GM12878 (cell line): ENCODE measurements around the gene TRIM73. TPM values are rescaled to one million over a fixed set of nuclear protein-coding genes. Genes with fewer than 3 reads are reported as not detected.
"Not testable (repeated sequence)": the region's sequence is repeated elsewhere in the genome, so short reads cannot be mapped to it uniquely, and the experiment has no call there.

ENCODE experiments used
- ATAC-seq: fragments of 200-7000 bp; cut with Tn5 transposase; 3 replicates; pipeline ENCODE4 v1.9.1; 2020; ENCODE audit warnings: mild to moderate bottlenecking, moderate library complexity
- BruUV-seq: library from RNA; stranded (reverse); fragments of 400-500 nt; replicated peaks from 2 replicates; lab custom pipeline; 2021; lab: Mats Ljungman, UMichigan
- CTCF ChIA-PET: fragments of 300-600 bp; sonication (Branson Sonifier 250); formaldehyde crosslinking; extraction: SDS; loops from one replicate; lab custom pipeline; 2021; ENCODE audit warnings: inconsistent platforms; lab: Yijun Ruan, JAX
- POLR2A ChIA-PET: fragments of 350-600 bp; formaldehyde crosslinking; extraction: SDS; loops from one replicate; lab custom pipeline; 2021; ENCODE audit warnings: inconsistent platforms; lab: Charles Lee
- RAD21 ChIA-PET: fragments of 300-600 bp; sonication (Branson Sonifier 250); formaldehyde crosslinking; loops from one replicate; lab custom pipeline; 2023; ENCODE audit warnings: antibody characterized with exemption; ENCODE audit not compliant: unreplicated experiment; lab: Charles Lee
- SMC1A ChIA-PET: fragments of 300-600 bp; sonication (Branson Sonifier 250); formaldehyde crosslinking; loops from one replicate; lab custom pipeline; 2023; ENCODE audit not compliant: unreplicated experiment, uncharacterized antibody; lab: Charles Lee
- DNase-seq: peaks from one replicate; pipeline ENCODE4 v3.0.0-alpha.2; 2011; ENCODE audit warnings: low read depth, low spot score
- FAIRE-seq: peaks from 3 replicates; lab custom pipeline; 2011; peaks lifted over from hg19 to GRCh38; lab: Jason Lieb, UNC
- H2AFZ ChIP-seq: 2 replicates; pipeline ENCODE4 v1.6.0; 2011; ENCODE audit warnings: low read depth, low read length, control low read depth; ENCODE audit not compliant: control insufficient read depth
- H3K27ac ChIP-seq: 2 replicates; pipeline ENCODE4 v1.5.1; 2011; ENCODE audit warnings: control low read depth; ENCODE audit not compliant: control insufficient read depth, insufficient read depth
- H3K27me3 ChIP-seq, 2 experiments: replicated peaks in 1 of 2; 2 replicates each; pipeline versions ENCODE4 v1.6.0 to v1.6.1; 2011; ENCODE audit warnings: low read length in 1 of 2; ENCODE audit not compliant: control insufficient read depth in 2 of 2, insufficient read depth in 2 of 2
- H3K36me3 ChIP-seq, 2 experiments: 2 replicates each; pipeline ENCODE4 v1.5.1; 2011; ENCODE audit warnings: low read length in 1 of 2; ENCODE audit not compliant: control insufficient read depth in 2 of 2, insufficient read depth in 2 of 2
- H3K4me1 ChIP-seq: 2 replicates; pipeline ENCODE4 v1.6.1; 2011; ENCODE audit warnings: mild to moderate bottlenecking, low read length, moderate library complexity, mixed read lengths; ENCODE audit not compliant: control insufficient read depth, insufficient read depth
- H3K4me2 ChIP-seq: 2 replicates; pipeline ENCODE4 v1.6.0; 2011; ENCODE audit warnings: control low read depth; ENCODE audit not compliant: control insufficient read depth, insufficient read depth
- H3K4me3 ChIP-seq: fragments of 200-600 bp; sonication (generic); 2 replicates; pipeline ENCODE4 v1.5.1; 2016
- H3K79me2 ChIP-seq: 2 replicates; pipeline ENCODE4 v1.6.0; 2011; ENCODE audit warnings: low read length; ENCODE audit not compliant: control insufficient read depth, insufficient read depth
- H3K9ac ChIP-seq: 2 replicates; pipeline ENCODE4 v1.8.0; 2011; ENCODE audit warnings: low read length, control low read depth, mixed read lengths; ENCODE audit not compliant: control insufficient read depth, insufficient read depth
- H3K9me3 ChIP-seq: replicated peaks from 3 replicates; pipeline ENCODE4 v1.5.1; 2011; ENCODE audit warnings: mild to moderate bottlenecking, low read length; ENCODE audit not compliant: control insufficient read depth, insufficient read depth
- H4K20me1 ChIP-seq: 2 replicates; pipeline ENCODE4 v1.6.0; 2011; ENCODE audit not compliant: control insufficient read depth, insufficient read depth
- POLR2A ChIP-seq: IDR thresholded peaks from 2 replicates; pipeline ENCODE4 v1.6.1; 2011; ENCODE audit warnings: low read depth, mild to moderate bottlenecking, low read length
- WGBS: methylation state at CpG from one replicate; pipeline ENCODE4 v1.1.6; 2016; ENCODE audit warnings: low lambda C conversion rate; ENCODE audit not compliant: insufficient replicate concordance, insufficient coverage; ENCODE audit errors: missing lambda C conversion rate; 5-methylcytosine and 5-hydroxymethylcytosine counted together
- in situ Hi-C: fragments of 300-500 bp; cut with MboI; formaldehyde crosslinking; loops from 9 replicates; pipeline ENCODE4 v1.14.3; 2018; ENCODE audit warnings: mixed read lengths
- intact Hi-C: fragments of 100-400 bp; cut with micrococcal nuclease; formaldehyde crosslinking; loops from one replicate; pipeline ENCODE4 v1.14.2; 2022; ENCODE audit not compliant: unreplicated experiment
- polyA plus RNA-seq, 11 experiments: library from polyadenylated mRNA; depleted of rRNA in 4 of 11; unstranded in 6 of 11; stranded (reverse) in 5 of 11; fragments of >200 nt; fragmentation: Nextera tagmentation in 4 of 11; fragmentation: Illumina TruSeq in 1 of 11; extraction: Ambion mirVana in 4 of 11; extraction: Trizol in 1 of 11; gene quantifications; 1 replicate in 1 of 11; 2 replicates in 10 of 11; pipeline versions ENCODE4 v1.2.1 to v1.2.3, GENCODE V29; 2011 to 2016; ENCODE audit warnings: inconsistent platforms in 2 of 11, missing spikeins in 2 of 11, low read depth in 1 of 11
- total RNA-seq, 4 experiments: library from RNA; depleted of rRNA in 3 of 4; stranded (reverse); fragments of >200 nt in 3 of 4; fragmentation: Illumina TruSeq in 1 of 4; extraction: Trizol in 1 of 4; gene quantifications; 2 replicates each; pipeline versions ENCODE4 v1.2.1 to v1.2.3, GENCODE V29; 2013 to 2021

Gene TRIM73
- total and polyA plus RNA-seq, 10 of the 15 experiments (the other 5 are each of a cell fraction or from before 2014, with no cell fraction given) = 0.16 to 3.6 (median 0.76) TPM; not detected in 1

DNA sequence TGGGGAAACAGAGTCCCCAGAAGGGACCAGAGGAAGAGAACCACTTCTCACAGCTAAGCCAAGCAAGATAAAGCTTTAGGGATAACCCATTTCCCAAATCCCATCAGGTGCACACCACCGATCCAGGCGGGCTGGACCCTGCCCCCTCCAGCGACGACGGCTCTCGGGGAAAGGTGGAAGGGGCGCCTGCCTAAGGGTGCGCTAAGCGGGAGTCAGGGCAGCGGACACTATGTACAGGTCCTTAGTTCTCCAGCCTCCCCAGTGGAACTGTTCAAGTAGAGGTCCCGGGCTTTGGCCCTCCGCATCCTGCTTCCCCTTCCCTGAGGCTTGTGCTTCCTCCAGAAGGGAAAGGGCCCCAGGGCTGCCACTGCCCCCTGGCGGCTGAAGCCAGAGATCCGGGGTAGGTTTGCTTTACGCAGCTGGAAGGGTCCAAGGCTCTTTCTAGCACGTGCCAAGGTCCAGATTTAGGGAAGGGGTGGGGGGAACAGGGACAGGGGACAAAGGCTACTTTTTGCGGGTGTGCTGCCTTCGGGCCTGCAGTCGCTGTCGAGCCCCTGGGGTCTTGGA lies 22.9 kb downstream of the TRIM73 start:
- in situ Hi-C loops, POLR2A ChIA-PET, FAIRE-seq, H3K79me2 ChIP-seq, BruUV-seq, H3K4me3 ChIP-seq, CTCF ChIA-PET, H3K4me2 ChIP-seq, H3K4me1 ChIP-seq, ATAC-seq, H4K20me1 ChIP-seq, intact Hi-C loops, H2AFZ ChIP-seq, H3K36me3 ChIP-seq, SMC1A ChIA-PET, DNase-seq, H3K27ac ChIP-seq, H3K9me3 ChIP-seq, H3K27me3 ChIP-seq, RAD21 ChIA-PET, H3K9ac ChIP-seq: not testable (repeated sequence)
- WGBS = 99% methylated on average over 10 of the region's 20 CpGs

DNA sequence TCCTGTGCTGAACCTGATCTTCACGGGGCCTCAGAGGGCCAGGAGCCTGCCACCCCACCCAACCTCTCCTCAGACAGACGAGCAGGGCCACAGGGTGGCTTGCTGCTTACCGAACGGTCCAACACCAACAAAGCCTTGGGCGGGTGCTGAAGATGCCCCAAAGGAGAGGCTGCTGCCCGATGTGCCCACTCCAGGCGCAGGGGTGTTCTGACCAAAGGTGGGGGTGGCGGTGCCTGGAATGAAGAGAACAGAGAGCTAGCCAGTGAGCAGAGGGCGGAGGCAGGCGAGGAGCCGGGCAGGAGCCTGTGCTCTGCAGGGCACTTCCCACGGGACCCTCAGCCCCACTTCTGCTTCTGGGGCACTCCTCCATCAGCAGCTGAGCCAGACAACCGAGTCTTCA lies 23.8 kb downstream of the TRIM73 start:
- ATAC-seq, H3K36me3 ChIP-seq, SMC1A ChIA-PET, RAD21 ChIA-PET, CTCF ChIA-PET, H3K9me3 ChIP-seq, DNase-seq, H3K27ac ChIP-seq, H2AFZ ChIP-seq, H3K4me2 ChIP-seq, H3K79me2 ChIP-seq, intact Hi-C loops, BruUV-seq, H3K9ac ChIP-seq, POLR2A ChIA-PET, H3K4me3 ChIP-seq, in situ Hi-C loops, H3K27me3 ChIP-seq, FAIRE-seq, H4K20me1 ChIP-seq, H3K4me1 ChIP-seq: not testable (repeated sequence)
- peak; percentile 13; the same call in 1 of the 2 replicates for TF ChIP-seq POLR2A
- 69% methylated on average over 12 of the region's 13 CpGs for WGBS

DNA sequence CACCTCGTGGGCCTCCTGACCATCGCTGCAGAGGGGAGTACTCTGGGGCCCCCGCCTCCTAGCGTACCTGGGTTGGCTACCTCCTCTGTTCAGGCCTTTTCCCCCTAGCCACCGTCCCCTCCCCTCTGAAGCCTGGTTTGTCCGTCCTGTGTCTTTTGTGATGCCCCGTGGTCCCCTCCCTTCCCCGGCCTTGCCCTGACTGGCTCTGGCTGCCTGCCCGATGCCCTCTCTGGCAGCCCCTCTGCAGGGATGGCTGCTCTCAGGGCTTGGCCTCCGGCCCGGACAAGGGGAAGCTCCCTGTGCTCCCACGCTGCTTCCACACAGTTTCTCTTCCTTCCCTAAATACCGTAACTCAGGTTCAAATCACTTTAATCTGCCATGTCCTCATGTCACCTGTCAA lies 24.3 kb downstream of the TRIM73 start:
- FAIRE-seq, SMC1A ChIA-PET, H3K4me1 ChIP-seq, H2AFZ ChIP-seq, RAD21 ChIA-PET, ATAC-seq, H3K27me3 ChIP-seq, H3K4me2 ChIP-seq, H3K4me3 ChIP-seq, H3K9me3 ChIP-seq, H3K9ac ChIP-seq, H3K36me3 ChIP-seq, BruUV-seq, POLR2A ChIA-PET, in situ Hi-C loops, DNase-seq, H3K79me2 ChIP-seq, H4K20me1 ChIP-seq, CTCF ChIA-PET, intact Hi-C loops, H3K27ac ChIP-seq: not testable (repeated sequence)
- 97% methylated on average over 9 of the region's 13 CpGs for WGBS

- POLR2A ChIA-PET, FAIRE-seq, H2AFZ ChIP-seq, H3K4me1 ChIP-seq, H3K4me2 ChIP-seq, in situ Hi-C loops, SMC1A ChIA-PET, H4K20me1 ChIP-seq, H3K79me2 ChIP-seq, intact Hi-C loops, CTCF ChIA-PET, H3K4me3 ChIP-seq, RAD21 ChIA-PET, BruUV-seq, H3K36me3 ChIP-seq, H3K9ac ChIP-seq, H3K27ac ChIP-seq, H3K9me3 ChIP-seq, ATAC-seq, H3K27me3 ChIP-seq, DNase-seq: not testable (repeated sequence)
- WGBS = 97% methylated on average over 6 of the region's 13 CpGs
These were observed 24.7 kb downstream of the TRIM73 start for GRCh38 chr7:75420152-75420551.
